HG03442 (cell line): ENCODE results near the gene EMC8.
"Not testable (repeated sequence)": the region's sequence is repeated elsewhere in the genome, so short reads cannot be mapped to it uniquely, and the experiment has no call there.

ENCODE experiments used
- ATAC-seq: cut with Tn5 transposase; IDR thresholded peaks from one replicate; pipeline ENCODE4 v1.9.1; 2021; ENCODE audit warnings: mild to moderate bottlenecking, moderate library complexity; ENCODE audit not compliant: unreplicated experiment

The EMC8 gene

GRCh38 chr16:85816159-85816558 is 16.8 kb upstream of the EMC8 start:
- no peak for ATAC-seq

GRCh38 chr16:85812811-85813700 is 13.7 kb upstream of the EMC8 start:
- no peak for ATAC-seq

GRCh38 chr16:85812031-85812807 is 12.9 kb upstream of the EMC8 start:
- ATAC-seq = no peak

- no peak for ATAC-seq
These were observed 11.4 kb upstream of the EMC8 start for GRCh38 chr16:85810742-85811115.

GRCh38 chr16:85810097-85810741 is 10.9 kb upstream of the EMC8 start:
- no peak for ATAC-seq

GRCh38 chr16:85809645-85810044 is 10.3 kb upstream of the EMC8 start:
- no peak for ATAC-seq

GRCh38 chr16:85808926-85809325 is 9.6 kb upstream of the EMC8 start:
- ATAC-seq = no peak

GRCh38 chr16:85808104-85808503 is 8.8 kb upstream of the EMC8 start:
- not testable (repeated sequence) for ATAC-seq

GRCh38 chr16:85807340-85807739 is 8.0 kb upstream of the EMC8 start:
- not testable (repeated sequence) for ATAC-seq

- no peak for ATAC-seq
These were observed 7.2 kb upstream of the EMC8 start for GRCh38 chr16:85806539-85806938.

GRCh38 chr16:85805442-85806045 is 6.2 kb upstream of the EMC8 start:
- no peak for ATAC-seq

- no peak for ATAC-seq
These were observed 4.2 kb upstream of the EMC8 start for GRCh38 chr16:85803570-85803969.

- peak; percentile 3 for ATAC-seq
These were observed 951 bp upstream of the EMC8 start for GRCh38 chr16:85800321-85800669.

- peak; percentile 20 for ATAC-seq
These were observed 345 bp downstream of the EMC8 start for GRCh38 chr16:85798901-85799496.

GRCh38 chr16:85798283-85798776 is 1.0 kb downstream of the EMC8 start:
- no peak for ATAC-seq

- no peak for ATAC-seq
These were observed 2.7 kb downstream of the EMC8 start for GRCh38 chr16:85796599-85796998.

- ATAC-seq = no peak
These were observed 3.2 kb downstream of the EMC8 start for GRCh38 chr16:85796152-85796551.

- no peak for ATAC-seq
These were observed 4.6 kb downstream of the EMC8 start for GRCh38 chr16:85794696-85795095.

GRCh38 chr16:85793662-85794298 is 5.6 kb downstream of the EMC8 start:
- ATAC-seq = no peak

- no peak for ATAC-seq
These were observed 9.6 kb downstream of the EMC8 start for GRCh38 chr16:85789773-85790172.
